GM21825 (cell line): ENCODE data around the gene GPR68.
"Not testable (repeated sequence)": the region's sequence is repeated elsewhere in the genome, so short reads cannot be mapped to it uniquely, and the experiment has no call there.

ENCODE experiments used
- ATAC-seq: cut with Tn5 transposase; IDR thresholded peaks from one replicate; pipeline ENCODE4 v1.9.1; 2021; ENCODE audit warnings: mild to moderate bottlenecking, moderate library complexity; ENCODE audit not compliant: unreplicated experiment

Gene GPR68

DNA sequence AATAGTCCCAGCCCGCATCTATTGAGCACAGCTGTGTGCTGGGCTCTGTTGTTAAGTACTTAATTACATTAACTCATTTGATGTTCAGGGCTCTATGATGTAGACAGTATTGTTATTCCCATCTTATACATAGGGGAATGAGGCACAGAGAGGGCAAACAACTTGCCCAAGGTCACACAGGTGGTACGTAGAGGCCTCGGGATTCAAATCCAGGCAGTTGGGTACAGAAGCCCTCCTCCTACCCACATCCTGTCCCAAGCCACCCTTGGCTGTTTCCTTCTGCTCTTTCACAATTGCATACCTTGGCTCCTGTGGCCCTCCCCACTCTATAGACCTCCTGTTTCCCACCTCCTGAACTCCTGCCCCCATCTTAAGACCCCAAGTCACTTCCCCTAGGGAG, 10.0 kb upstream of the GPR68 start:
- ATAC-seq = no peak

DNA sequence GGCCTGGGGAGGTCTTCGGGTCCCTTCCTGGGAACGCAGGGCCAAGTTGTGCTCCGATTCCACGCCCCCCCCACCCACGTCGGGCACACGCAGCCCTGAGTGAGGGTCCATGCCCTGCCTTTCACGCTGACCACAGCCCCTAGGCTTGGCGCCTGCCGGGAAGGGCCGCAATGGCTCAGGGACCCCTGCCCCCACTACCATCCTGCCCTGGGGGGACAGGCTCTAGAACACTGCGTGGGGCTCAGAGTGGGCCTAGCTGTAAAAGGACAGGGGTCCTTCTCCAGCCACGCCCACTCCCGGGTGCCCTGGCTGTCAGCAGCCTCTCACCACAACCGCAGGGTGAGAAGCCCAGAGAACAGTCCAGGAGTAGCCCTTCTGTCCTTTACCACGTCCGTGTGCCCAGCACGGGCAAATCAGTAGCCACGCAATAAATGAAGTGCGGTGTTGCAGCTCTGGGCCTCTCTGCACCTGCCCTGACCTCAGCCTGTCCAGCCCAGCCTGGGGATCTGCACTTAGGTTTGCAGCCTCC, 9.4 kb upstream of the GPR68 start:
- ATAC-seq = no peak

DNA sequence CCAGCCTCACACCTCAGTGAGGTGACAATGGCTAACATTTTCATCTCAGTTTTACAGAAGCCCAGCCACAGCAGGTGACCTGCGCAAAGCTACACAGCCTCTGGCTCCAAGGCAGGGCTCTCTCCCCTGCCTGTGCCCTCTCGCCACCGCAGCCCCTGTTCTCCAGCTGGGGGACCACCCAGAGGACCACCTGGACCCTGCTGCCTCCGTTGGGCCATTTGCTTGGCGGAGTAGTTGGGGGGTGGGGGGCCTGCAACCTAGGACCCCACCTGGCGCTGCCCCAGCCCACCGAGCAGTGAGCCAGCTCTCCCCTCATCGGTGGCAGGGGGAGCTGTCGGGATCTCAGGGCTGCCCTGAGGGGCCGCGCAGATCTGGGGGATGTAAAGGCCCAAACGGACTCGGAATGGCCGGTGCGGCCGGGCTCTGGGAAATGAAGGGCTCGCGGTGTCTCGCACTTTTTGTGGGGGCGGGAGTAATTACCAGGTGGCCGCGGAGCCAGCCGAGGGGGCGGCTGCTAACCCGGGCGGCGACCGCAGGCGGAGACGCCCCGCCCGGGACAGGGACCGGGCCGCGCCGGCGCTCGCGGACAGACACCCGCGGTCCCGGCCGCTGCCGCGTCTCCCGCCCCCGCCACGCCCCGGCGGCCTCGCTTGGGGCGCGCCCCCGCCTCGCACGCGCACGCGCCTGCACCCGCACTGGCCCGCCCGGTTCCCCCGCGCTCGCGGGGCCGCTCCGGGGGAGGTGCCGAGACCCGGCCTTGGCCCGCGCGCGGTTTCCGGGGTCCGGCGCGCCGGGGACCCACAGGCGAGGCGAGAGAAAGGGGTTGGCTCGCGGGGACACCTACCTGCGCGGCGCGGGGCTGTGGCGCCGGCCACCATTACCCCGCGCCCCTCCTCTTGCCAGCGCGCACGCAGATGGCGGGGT, 8.6 kb upstream of the GPR68 start:
- ATAC-seq = no peak

- ATAC-seq = no peak
These were observed 6.4 kb upstream of the GPR68 start for GRCh38 chr14:91250912-91251311.

- ATAC-seq = peak; percentile 90
These were observed 5.5 kb upstream of the GPR68 start for GRCh38 chr14:91249841-91250616.

- no peak for ATAC-seq
These were observed 1.7 kb upstream of the GPR68 start for GRCh38 chr14:91246051-91246852.

DNA sequence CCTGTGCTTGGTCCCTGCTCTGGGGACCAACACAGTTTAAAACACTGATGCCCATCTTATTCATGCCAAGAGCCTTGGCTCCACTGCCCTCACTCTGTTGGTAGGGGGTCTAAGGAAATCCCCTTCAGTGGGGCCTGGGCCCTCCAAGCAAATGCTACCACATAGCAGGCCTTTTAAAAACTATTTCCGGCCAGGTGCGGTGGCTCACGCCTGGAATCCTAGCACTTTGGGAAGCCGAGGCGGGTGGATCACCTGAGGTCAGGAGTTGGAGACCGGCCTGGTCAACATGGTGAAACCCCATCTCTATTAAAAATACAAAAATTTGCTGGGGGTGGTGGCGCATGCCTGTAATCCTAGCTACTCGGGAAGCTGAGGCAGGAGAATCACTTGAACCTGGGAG, 1.1 kb upstream of the GPR68 start:
- ATAC-seq = not testable (repeated sequence)

DNA sequence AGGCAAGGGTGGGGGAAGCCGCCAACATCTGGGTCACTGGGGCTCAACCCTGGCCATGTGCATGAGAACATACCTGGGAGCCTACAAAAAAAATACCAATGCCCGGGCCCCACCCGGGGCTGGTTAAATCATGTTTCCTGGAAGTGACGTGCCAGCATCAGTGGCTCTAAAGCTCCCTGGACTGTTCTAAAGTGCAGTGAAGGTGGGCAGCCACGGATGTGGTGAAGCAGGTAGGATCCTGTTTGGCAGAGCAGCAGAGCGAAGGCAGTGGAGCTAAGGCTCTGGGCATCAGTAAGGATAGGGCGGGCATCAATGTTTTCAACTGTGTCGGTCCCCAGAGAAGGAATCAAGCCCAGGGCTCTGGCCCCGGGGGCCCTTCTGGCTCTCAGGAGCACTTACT, 525 bp upstream of the GPR68 start:
- no peak for ATAC-seq

DNA sequence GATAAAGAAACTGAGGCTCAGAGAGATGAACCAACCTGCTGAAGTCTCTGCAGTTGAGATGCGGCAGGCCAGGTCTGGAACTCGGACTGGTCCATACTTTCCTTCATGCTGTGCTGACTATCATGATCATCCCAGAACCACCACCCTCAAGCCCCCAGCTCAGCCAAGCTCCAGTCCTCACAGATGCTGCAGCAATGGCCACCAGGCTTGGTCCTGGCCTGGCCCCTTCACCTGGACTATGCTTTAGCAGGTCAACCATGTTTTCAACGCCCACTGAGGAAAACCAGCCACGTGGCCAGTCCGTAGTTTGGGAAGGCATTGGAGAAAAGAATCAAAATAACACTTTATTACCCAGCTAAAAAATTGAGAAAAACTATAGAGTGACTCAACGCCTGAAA, 1.4 kb downstream of the GPR68 start:
- ATAC-seq = no peak

DNA sequence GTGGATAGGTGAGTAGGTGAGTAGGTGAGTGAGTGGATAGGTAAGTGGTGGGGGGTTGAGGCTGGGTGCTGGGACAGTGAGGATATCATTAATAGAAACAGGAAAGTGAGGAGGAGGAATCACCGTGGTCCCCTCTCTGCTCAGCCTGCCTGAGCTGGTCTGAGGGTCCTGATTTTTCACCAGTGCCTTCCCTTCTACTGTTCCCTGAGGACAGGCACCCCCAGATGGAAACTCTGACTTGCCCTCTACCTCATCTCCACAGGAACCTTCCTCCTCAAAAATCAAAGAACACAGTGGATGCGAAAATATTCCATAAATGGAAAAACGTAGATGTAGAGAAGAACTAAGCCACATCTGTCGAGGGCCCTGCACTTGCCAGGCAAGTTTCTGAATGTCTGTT, 1.9 kb downstream of the GPR68 start:
- no peak for ATAC-seq

DNA sequence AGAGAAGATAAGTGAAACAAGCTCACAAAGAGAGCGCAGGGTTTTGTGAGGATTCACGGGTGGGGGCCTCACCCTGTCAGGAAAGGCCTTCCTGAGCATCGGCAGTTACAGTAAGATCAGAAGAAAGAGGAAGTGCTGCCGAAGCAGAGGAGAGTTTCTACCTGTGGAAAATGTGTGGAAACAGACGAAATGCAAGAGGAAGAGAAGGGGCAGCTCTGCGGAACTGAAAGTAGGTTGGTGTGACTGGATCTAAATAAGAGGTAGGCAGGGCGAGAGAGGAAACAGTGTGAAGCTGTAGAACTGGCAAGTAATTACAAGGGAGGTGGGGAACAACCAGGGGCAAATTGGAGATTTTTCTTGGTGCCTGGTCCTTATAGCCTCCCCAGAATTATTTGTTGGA, 2.6 kb downstream of the GPR68 start:
- ATAC-seq = peak; percentile 44

DNA sequence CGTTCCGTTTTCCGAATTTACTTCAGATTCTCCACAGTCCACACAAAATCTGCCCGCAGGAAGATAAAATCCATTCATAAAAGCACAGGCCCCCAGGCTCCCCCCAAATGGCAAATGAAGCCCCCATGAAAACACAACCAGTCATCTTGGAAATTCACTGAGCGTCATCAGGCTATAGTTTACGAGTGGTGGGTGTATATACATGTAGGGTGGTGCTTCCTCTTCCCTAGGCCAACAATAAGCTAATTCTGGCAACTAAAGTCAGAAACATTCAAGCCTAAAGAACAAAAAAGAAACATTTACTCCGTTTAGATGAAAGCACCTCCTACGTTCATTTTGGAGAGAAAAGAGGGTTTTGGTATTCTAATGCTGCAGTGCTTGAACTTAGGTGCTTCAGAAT, 5.8 kb downstream of the GPR68 start:
- no peak for ATAC-seq

GRCh38 chr14:91238085-91238484, 6.4 kb downstream of the GPR68 start:
- no peak for ATAC-seq

- no peak for ATAC-seq
These were observed 7.3 kb downstream of the GPR68 start for GRCh38 chr14:91237219-91237618.

DNA sequence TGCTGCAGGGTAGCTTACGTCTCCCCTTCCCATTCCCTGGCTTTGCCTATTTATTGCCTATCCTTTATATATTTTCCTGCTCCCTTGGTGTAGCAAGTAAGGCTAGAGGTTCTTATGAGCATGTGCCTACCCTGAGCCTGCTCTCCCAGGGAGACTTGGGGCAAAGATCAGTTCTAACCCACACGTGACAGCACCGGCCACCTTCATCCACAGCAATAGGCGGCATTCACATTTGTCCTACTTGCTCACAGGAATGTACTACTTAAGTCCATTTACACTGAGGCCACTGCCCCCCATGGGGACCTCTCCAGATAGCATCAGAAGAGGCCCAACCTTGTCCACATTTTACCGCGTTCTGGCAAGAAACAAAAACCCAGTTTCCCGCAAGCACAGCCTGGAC, 8.7 kb downstream of the GPR68 start:
- no peak for ATAC-seq

DNA sequence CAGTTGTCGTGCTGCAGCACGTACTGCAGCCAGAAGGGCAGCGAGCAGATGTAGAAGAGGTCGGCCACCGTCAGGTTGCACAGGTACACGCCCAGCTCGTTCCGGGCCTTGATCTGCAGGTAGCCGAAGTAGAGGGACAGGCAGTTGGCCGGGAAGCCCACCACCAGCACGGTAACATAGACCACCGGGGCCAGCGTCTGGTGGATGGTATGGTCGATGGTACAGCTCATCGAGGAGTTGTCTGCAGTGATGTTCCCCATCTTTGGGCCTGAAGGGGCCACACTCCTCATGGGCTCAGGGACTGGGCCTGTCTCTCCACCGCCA, 9.8 kb downstream of the GPR68 start:
- ATAC-seq = no peak

DNA sequence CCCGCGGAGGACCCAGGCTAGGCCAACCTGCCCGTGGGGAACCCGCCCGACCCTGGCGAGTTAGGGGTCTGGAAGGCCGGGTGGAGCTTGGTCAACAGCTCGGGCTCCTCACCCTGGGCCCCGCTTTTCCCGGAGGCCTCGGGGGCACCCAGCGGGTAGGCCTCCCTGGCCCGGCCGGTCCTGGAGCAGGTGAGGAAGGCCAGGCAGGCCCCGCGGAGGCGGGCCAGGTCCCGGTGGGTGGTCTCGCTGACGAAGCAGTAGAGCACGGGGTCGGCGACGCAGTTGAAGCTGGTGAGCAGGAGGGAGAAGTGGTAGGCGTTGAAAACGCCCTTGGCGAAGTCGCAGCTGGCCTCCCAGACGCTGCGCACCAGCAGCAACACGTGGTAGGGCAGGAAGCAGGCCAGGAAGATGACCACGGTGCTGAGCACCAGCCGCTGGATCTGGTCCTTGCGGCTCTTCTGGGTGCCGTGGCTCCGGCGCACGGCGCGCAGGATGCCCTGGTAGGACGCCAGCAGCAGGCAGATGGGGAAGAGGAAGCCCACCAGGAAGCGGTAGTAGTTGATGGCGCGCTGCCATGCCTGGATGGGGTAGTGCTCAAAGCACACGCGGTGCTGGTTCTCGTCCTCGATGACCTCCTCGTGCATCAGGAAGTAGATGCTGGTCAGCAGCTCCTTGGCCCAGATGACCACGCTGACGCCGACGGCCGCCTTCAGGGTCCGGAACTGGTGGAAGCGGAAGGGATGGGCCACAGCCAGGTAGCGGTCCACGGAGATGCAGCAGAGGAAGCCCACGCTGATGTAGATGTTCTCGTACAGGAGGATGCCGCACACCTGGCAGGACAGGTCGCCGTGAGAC, 10.3 kb downstream of the GPR68 start:
- ATAC-seq = no peak

DNA sequence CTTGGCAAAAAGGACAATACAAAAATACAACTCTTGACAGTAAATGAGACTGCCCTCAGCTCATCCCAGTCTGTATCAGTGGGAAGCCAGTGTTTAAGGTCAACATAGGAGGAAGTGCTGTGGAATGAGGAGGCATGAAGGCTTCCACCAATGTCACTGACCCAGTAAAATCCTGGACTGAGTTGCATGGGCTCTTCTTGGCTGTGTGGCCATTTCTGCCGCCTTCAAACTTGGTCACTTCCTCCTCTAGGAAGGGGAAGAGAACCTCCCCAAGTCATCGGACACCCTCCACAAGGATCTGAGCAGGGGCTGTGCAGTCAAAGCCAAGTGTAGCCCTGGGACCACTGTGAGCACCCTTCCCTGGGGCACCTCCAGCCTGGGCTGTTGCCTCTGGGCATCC, 11.9 kb downstream of the GPR68 start:
- ATAC-seq = no peak

DNA sequence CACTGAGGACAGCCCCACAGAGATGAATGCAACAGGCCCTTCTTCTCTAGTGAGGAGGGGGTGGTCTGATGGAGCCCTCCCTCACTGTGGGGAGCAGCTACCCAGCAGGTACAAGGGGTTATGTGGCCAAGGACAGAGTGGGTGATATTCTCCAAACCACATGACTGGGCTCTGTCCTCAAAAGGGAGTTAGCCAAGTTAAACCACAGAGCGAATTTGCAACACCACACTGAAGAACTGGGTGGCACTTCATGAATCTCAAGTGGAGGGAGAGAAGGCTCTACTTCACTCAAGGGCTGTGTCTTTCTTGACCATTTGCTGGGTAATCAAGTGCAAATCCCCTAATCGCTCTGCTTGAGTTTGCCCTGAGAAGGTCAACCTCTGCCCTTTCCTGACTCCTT, 12.5 kb downstream of the GPR68 start:
- ATAC-seq = no peak

GRCh38 chr14:91231446-91231845, 13.1 kb downstream of the GPR68 start:
- ATAC-seq = no peak
